ENCODE measurements around the gene DSTN.

DNA sequence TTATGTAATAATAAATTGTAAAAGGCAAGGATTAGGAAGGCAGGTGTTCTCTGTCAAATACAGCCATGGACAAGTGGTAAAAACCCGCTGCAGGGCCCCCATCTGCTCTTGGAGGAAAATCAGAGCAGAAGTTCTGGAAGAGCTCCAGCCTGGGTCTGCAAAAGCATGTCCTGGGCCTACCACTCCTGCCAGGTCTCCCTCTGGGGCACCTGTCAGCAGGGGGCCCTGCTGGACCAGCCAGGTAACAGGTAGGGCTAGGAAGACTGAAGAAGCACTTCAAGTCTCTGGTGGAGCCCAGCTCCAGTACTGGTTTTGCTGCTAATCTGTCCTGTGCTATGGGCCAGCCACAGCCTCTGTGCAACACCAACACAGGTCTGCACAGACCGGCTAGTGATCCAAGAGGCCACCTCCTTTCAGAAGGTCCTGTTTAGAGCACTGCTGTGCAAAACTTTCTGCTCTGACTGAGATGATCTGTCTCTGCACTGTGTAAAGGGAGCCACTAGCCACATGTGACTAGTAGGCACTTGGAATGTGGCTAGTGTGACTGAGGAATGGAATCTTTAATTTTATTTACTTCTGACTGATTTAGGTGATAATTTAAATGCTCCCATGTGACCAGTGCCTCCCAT, 82.0 kb downstream of the DSTN start:
- TF ChIP-seq POLR2A (IDR thresholded peaks at IDR 0.05) (no peak), POLR2AphosphoS5 (IDR thresholded peaks at IDR 0.05) (no peak)
- TF ChIP-seq, protein P1, sequence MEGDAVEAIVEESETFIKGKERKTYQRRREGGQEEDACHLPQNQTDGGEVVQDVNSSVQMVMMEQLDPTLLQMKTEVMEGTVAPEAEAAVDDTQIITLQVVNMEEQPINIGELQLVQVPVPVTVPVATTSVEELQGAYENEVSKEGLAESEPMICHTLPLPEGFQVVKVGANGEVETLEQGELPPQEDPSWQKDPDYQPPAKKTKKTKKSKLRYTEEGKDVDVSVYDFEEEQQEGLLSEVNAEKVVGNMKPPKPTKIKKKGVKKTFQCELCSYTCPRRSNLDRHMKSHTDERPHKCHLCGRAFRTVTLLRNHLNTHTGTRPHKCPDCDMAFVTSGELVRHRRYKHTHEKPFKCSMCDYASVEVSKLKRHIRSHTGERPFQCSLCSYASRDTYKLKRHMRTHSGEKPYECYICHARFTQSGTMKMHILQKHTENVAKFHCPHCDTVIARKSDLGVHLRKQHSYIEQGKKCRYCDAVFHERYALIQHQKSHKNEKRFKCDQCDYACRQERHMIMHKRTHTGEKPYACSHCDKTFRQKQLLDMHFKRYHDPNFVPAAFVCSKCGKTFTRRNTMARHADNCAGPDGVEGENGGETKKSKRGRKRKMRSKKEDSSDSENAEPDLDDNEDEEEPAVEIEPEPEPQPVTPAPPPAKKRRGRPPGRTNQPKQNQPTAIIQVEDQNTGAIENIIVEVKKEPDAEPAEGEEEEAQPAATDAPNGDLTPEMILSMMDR (IDR thresholded peaks at IDR 0.05 in 8 of 11, conservative IDR thresholded peaks at IDR 0.05 in 3 of 11), result no peak
